NCI-H524 treated with DMSO at 0.1 percent for 48 hours (cell line): ENCODE results near the gene ANKRD11.

Experiments used
- DNase-seq: peaks from one replicate; lab custom pipeline; 2025; lab: John Stamatoyannopoulos, UW

ANKRD11 gene

GRCh38 chr16:89380681-89381080, 109.7 kb downstream of the ANKRD11 start:
- no peak for DNase-seq

GRCh38 chr16:89378947-89379771, 111.2 kb downstream of the ANKRD11 start:
- peak; percentile 53 for DNase-seq

- no peak for DNase-seq
Observed at GRCh38 chr16:89377453-89377848, 112.9 kb downstream of the ANKRD11 start.

GRCh38 chr16:89376812-89377452, 113.4 kb downstream of the ANKRD11 start:
- no peak for DNase-seq

- no peak for DNase-seq
Observed at GRCh38 chr16:89375686-89376085, 114.7 kb downstream of the ANKRD11 start.

- DNase-seq: peak; percentile 80
Observed at GRCh38 chr16:89375021-89375420, 115.3 kb downstream of the ANKRD11 start.

- peak; percentile 85 for DNase-seq
Observed at GRCh38 chr16:89374393-89374960, 115.9 kb downstream of the ANKRD11 start.

- DNase-seq: no peak
Observed at GRCh38 chr16:89373355-89374110, 116.8 kb downstream of the ANKRD11 start.

GRCh38 chr16:89371968-89372634, 118.3 kb downstream of the ANKRD11 start:
- no peak for DNase-seq

GRCh38 chr16:89371386-89371785, 119.0 kb downstream of the ANKRD11 start:
- DNase-seq: no peak

GRCh38 chr16:89370601-89371000, 119.8 kb downstream of the ANKRD11 start:
- no peak for DNase-seq

GRCh38 chr16:89370081-89370511, 120.3 kb downstream of the ANKRD11 start:
- no peak for DNase-seq

GRCh38 chr16:89369266-89369895, 121.0 kb downstream of the ANKRD11 start:
- no peak for DNase-seq

- no peak for DNase-seq
Observed at GRCh38 chr16:89368604-89369249, 121.6 kb downstream of the ANKRD11 start.

- DNase-seq: peak; percentile 29
Observed at GRCh38 chr16:89367538-89367915, 122.8 kb downstream of the ANKRD11 start.

- no peak for DNase-seq
Observed at GRCh38 chr16:89366561-89367537, 123.5 kb downstream of the ANKRD11 start.

- no peak for DNase-seq
Observed at GRCh38 chr16:89365996-89366395, 124.4 kb downstream of the ANKRD11 start.

GRCh38 chr16:89365044-89365467, 125.3 kb downstream of the ANKRD11 start:
- DNase-seq: no peak

GRCh38 chr16:89364606-89365005, 125.8 kb downstream of the ANKRD11 start:
- DNase-seq: peak; percentile 88
